ENCODE data around the gene LASP1.
A peak's percentile ranks its signal among the peaks of the same experiment; 100 is the strongest.
"Not testable (repeated sequence)": the region's sequence is repeated elsewhere in the genome, so short reads cannot be mapped to it uniquely, and the experiment has no call there.

The LASP1 gene

GRCh38 chr17:38853292-38854219 lies 16.3 kb upstream of the LASP1 start, which contains the start of gene RPL23:
Gene RPL23, minus strand, starts transcription at chr17:38853721. Its CDS starts 11 bp downstream, at chr17:38853710.
- H3K4me3 ChIP-seq (ENCODE audit: low read length): peak within 1 kb of the TSS; percentile 98
- H3K36me3 ChIP-seq (ENCODE audit: control insufficient read depth, insufficient read depth, low read length, severe bottlenecking): peaks cover 40% of the 10 kb centered on the region
- no peaks in the 10 kb centered on the region for H3K9me3 ChIP-seq (ENCODE audit: control insufficient read depth, low read length)
- H3K4me1 ChIP-seq (ENCODE audit: control insufficient read depth, insufficient read depth, low read length): peaks cover 26% of the 10 kb centered on the region
- peak within 1 kb of the TSS; percentile 99 for H3K9ac ChIP-seq (ENCODE audit: low read length)
- H3K27me3 ChIP-seq (replicated peaks; ENCODE audit: control insufficient read depth, insufficient read depth, low read length): no peaks in the 10 kb centered on the region
- DNase-seq (ENCODE audit: low read depth): peak; percentile 99

- not testable (repeated sequence) for H3K27me3 ChIP-seq (replicated peaks; ENCODE audit: control insufficient read depth, insufficient read depth, low read length); H3K9me3 ChIP-seq (ENCODE audit: control insufficient read depth, low read length); H3K4me3 ChIP-seq (ENCODE audit: low read length); H3K9ac ChIP-seq (ENCODE audit: low read length)
- Histone ChIP-seq H3K4me1 (ENCODE audit: control insufficient read depth, insufficient read depth, low read length) (peaks cover 17% of the 10 kb centered on the region), H3K36me3 (ENCODE audit: control insufficient read depth, insufficient read depth, low read length, severe bottlenecking) (peaks cover 23% of the 10 kb centered on the region)
- DNase-seq (ENCODE audit: low read depth): peak; percentile 60
Observed at GRCh38 chr17:38855101-38855714, 14.7 kb upstream of the LASP1 start.

- Histone ChIP-seq H3K9me3 (ENCODE audit: control insufficient read depth, low read length) (no peaks in the 10 kb centered on the region), H3K4me3 (ENCODE audit: low read length) (no peak overlapping the region), H3K9ac (ENCODE audit: low read length) (no peak overlapping the region), H3K4me1 (ENCODE audit: control insufficient read depth, insufficient read depth, low read length) (no peaks in the 10 kb centered on the region), H3K27me3 (replicated peaks; ENCODE audit: control insufficient read depth, insufficient read depth, low read length) (no peaks in the 10 kb centered on the region), H3K36me3 (ENCODE audit: control insufficient read depth, insufficient read depth, low read length, severe bottlenecking) (peaks cover 3% of the 10 kb centered on the region)
- DNase-seq (ENCODE audit: low read depth): no peak
Observed at GRCh38 chr17:38857271-38857670, 12.6 kb upstream of the LASP1 start.

GRCh38 chr17:38861399-38861843 lies 8.4 kb upstream of the LASP1 start:
- Histone ChIP-seq H3K4me1 (ENCODE audit: control insufficient read depth, insufficient read depth, low read length) (no peaks in the 10 kb centered on the region), H3K27me3 (replicated peaks; ENCODE audit: control insufficient read depth, insufficient read depth, low read length) (no peaks in the 10 kb centered on the region), H3K9me3 (ENCODE audit: control insufficient read depth, low read length) (no peaks in the 10 kb centered on the region), H3K36me3 (ENCODE audit: control insufficient read depth, insufficient read depth, low read length, severe bottlenecking) (no peaks in the 10 kb centered on the region), H3K9ac (ENCODE audit: low read length) (no peak overlapping the region), H3K4me3 (ENCODE audit: low read length) (no peak overlapping the region)
- no peak for DNase-seq (ENCODE audit: low read depth)

GRCh38 chr17:38864636-38865398 lies 5.0 kb upstream of the LASP1 start:
- Histone ChIP-seq H3K36me3 (ENCODE audit: control insufficient read depth, insufficient read depth, low read length, severe bottlenecking) (no peaks in the 10 kb centered on the region), H3K4me1 (ENCODE audit: control insufficient read depth, insufficient read depth, low read length) (peaks cover 14% of the 10 kb centered on the region), H3K9ac (ENCODE audit: low read length) (no peak overlapping the region), H3K27me3 (replicated peaks; ENCODE audit: control insufficient read depth, insufficient read depth, low read length) (no peaks in the 10 kb centered on the region), H3K4me3 (ENCODE audit: low read length) (no peak overlapping the region), H3K9me3 (ENCODE audit: control insufficient read depth, low read length) (no peaks in the 10 kb centered on the region)
- no peak for DNase-seq (ENCODE audit: low read depth)

- peak; percentile 84 for DNase-seq (ENCODE audit: low read depth)
- Histone ChIP-seq H3K9me3 (ENCODE audit: control insufficient read depth, low read length) (no peaks in the 10 kb centered on the region), H3K4me1 (ENCODE audit: control insufficient read depth, insufficient read depth, low read length) (peaks cover 23% of the 10 kb centered on the region), H3K4me3 (ENCODE audit: low read length) (peak overlapping the region; percentile 84), H3K36me3 (ENCODE audit: control insufficient read depth, insufficient read depth, low read length, severe bottlenecking) (no peaks in the 10 kb centered on the region), H3K9ac (ENCODE audit: low read length) (peak overlapping the region; percentile 100), H3K27me3 (replicated peaks; ENCODE audit: control insufficient read depth, insufficient read depth, low read length) (no peaks in the 10 kb centered on the region)
Observed at GRCh38 chr17:38867179-38867967, 2.5 kb upstream of the LASP1 start.

GRCh38 chr17:38867968-38868816 lies 1.7 kb upstream of the LASP1 start:
- peak; percentile 74 for DNase-seq (ENCODE audit: low read depth)
- peak overlapping the region; percentile 100 for H3K9ac ChIP-seq (ENCODE audit: low read length)
- peaks cover 4% of the 10 kb centered on the region for H3K36me3 ChIP-seq (ENCODE audit: control insufficient read depth, insufficient read depth, low read length, severe bottlenecking)
- H3K27me3 ChIP-seq (replicated peaks; ENCODE audit: control insufficient read depth, insufficient read depth, low read length): no peaks in the 10 kb centered on the region
- H3K4me3 ChIP-seq (ENCODE audit: low read length): peak overlapping the region; percentile 84
- no peaks in the 10 kb centered on the region for H3K9me3 ChIP-seq (ENCODE audit: control insufficient read depth, low read length)
- peaks cover 31% of the 10 kb centered on the region for H3K4me1 ChIP-seq (ENCODE audit: control insufficient read depth, insufficient read depth, low read length)

GRCh38 chr17:38868817-38869525 lies 887 bp upstream of the LASP1 start:
- Histone ChIP-seq H3K4me1 (ENCODE audit: control insufficient read depth, insufficient read depth, low read length) (peaks cover 39% of the 10 kb centered on the region), H3K36me3 (ENCODE audit: control insufficient read depth, insufficient read depth, low read length, severe bottlenecking) (peaks cover 10% of the 10 kb centered on the region)
- DNase-seq (ENCODE audit: low read depth): peak; percentile 90

GRCh38 chr17:38870259-38871165 lies 654 bp downstream of the LASP1 start:
- H3K4me3 ChIP-seq (ENCODE audit: low read length): peak overlapping the region; percentile 84
- H3K9ac ChIP-seq (ENCODE audit: low read length): peak overlapping the region; percentile 100
- H3K27me3 ChIP-seq (replicated peaks; ENCODE audit: control insufficient read depth, insufficient read depth, low read length): no peaks in the 10 kb centered on the region
- DNase-seq (ENCODE audit: low read depth): peak; percentile 81
- H3K36me3 ChIP-seq (ENCODE audit: control insufficient read depth, insufficient read depth, low read length, severe bottlenecking): peaks cover 10% of the 10 kb centered on the region
- H3K4me1 ChIP-seq (ENCODE audit: control insufficient read depth, insufficient read depth, low read length): peaks cover 54% of the 10 kb centered on the region
- no peaks in the 10 kb centered on the region for H3K9me3 ChIP-seq (ENCODE audit: control insufficient read depth, low read length)

More at GRCh38 chr17:38868817-38869525, 887 bp upstream of the LASP1 start:
- Histone ChIP-seq H3K4me3 (ENCODE audit: low read length) (peak overlapping the region; percentile 84), H3K9ac (ENCODE audit: low read length) (peak overlapping the region; percentile 100), H3K9me3 (ENCODE audit: control insufficient read depth, low read length) (no peaks in the 10 kb centered on the region), H3K27me3 (replicated peaks; ENCODE audit: control insufficient read depth, insufficient read depth, low read length) (no peaks in the 10 kb centered on the region)
